ENCODE data around the gene PLCB4. TPM values are rescaled to one million over a fixed set of nuclear protein-coding genes. Genes with fewer than 3 reads are reported as not detected.

The PLCB4 gene
- total RNA-seq, 4 donors from 2014 or later = 6.3 to 24.5 (median 10.4) TPM

- DNase-seq (ENCODE audit: low spot score in 2 of 2) = no peak
- no peaks in the 10 kb centered on the region for H3K9me3 ChIP-seq
- 96% methylated on average over 4 of the region's 4 CpGs for WGBS
Observed at GRCh38 chr20:9032758-9033157, 36.1 kb upstream of the PLCB4 start.

GRCh38 chr20:9035126-9035525 lies 33.8 kb upstream of the PLCB4 start:
- Histone ChIP-seq H3K36me3 (no peaks in the 10 kb centered on the region), H3K27ac (no peak overlapping the region), H3K9me3 (no peaks in the 10 kb centered on the region), H3K4me3 (no peak overlapping the region), H3K4me1 (no peaks in the 10 kb centered on the region), H3K27me3 (no peaks in the 10 kb centered on the region)
- DNase-seq (ENCODE audit: low spot score in 2 of 2) = no peak
- no peak for TF ChIP-seq CTCF (IDR thresholded peaks at IDR 0.05)
- TF ChIP-seq POLR2A (IDR thresholded peaks at IDR 0.05) = no peak
- TF ChIP-seq EP300 (IDR thresholded peaks at IDR 0.05) = no peak
- TF ChIP-seq POLR2AphosphoS5 (IDR thresholded peaks at IDR 0.05) = no peak
- WGBS = 59% methylated on average over 3 of the region's 3 CpGs

More at GRCh38 chr20:9032758-9033157, 36.1 kb upstream of the PLCB4 start:
- Histone ChIP-seq H3K4me3 (no peak overlapping the region), H3K36me3 (no peaks in the 10 kb centered on the region), H3K4me1 (no peaks in the 10 kb centered on the region), H3K27ac (no peak overlapping the region), H3K27me3 (no peaks in the 10 kb centered on the region)
- TF ChIP-seq POLR2A (IDR thresholded peaks at IDR 0.05) (no peak), POLR2AphosphoS5 (IDR thresholded peaks at IDR 0.05) (no peak), EP300 (IDR thresholded peaks at IDR 0.05) (no peak), CTCF (IDR thresholded peaks at IDR 0.05) (no peak)

- no peak for TF ChIP-seq CTCF (IDR thresholded peaks at IDR 0.05)
- TF ChIP-seq EP300 (IDR thresholded peaks at IDR 0.05) = no peak
- no peak for TF ChIP-seq POLR2A (IDR thresholded peaks at IDR 0.05)
- no peak for TF ChIP-seq POLR2AphosphoS5 (IDR thresholded peaks at IDR 0.05)
- Histone ChIP-seq H3K4me1 (no peaks in the 10 kb centered on the region), H3K36me3 (no peaks in the 10 kb centered on the region), H3K4me3 (no peak overlapping the region), H3K9me3 (no peaks in the 10 kb centered on the region), H3K27me3 (no peaks in the 10 kb centered on the region), H3K27ac (no peak overlapping the region)
- WGBS = 97% methylated on average over 1 of the region's 1 CpG
- no peak for DNase-seq (ENCODE audit: low spot score in 2 of 2)
Observed at GRCh38 chr20:9036593-9036992, 32.3 kb upstream of the PLCB4 start.

GRCh38 chr20:9038791-9039535 lies 29.9 kb upstream of the PLCB4 start:
- WGBS = 39% methylated on average over 6 of the region's 6 CpGs
- no peak for TF ChIP-seq POLR2A (IDR thresholded peaks at IDR 0.05)
- TF ChIP-seq EP300 (IDR thresholded peaks at IDR 0.05) = no peak
- TF ChIP-seq POLR2AphosphoS5 (IDR thresholded peaks at IDR 0.05) = no peak
- TF ChIP-seq CTCF (IDR thresholded peaks at IDR 0.05) = no peak
- no peaks in the 10 kb centered on the region for H3K4me1 ChIP-seq
- H3K9me3 ChIP-seq = no peaks in the 10 kb centered on the region
- no peaks in the 10 kb centered on the region for H3K27me3 ChIP-seq
- H3K27ac ChIP-seq = no peak overlapping the region
- DNase-seq (ENCODE audit: low spot score in 2 of 2) = no peak
- no peaks in the 10 kb centered on the region for H3K36me3 ChIP-seq
- no peak overlapping the region for H3K4me3 ChIP-seq

- Histone ChIP-seq H3K9me3 (no peaks in the 10 kb centered on the region), H3K36me3 (no peaks in the 10 kb centered on the region), H3K4me3 (no peak overlapping the region), H3K4me1 (no peaks in the 10 kb centered on the region), H3K27me3 (no peaks in the 10 kb centered on the region), H3K27ac (no peak overlapping the region)
- DNase-seq (ENCODE audit: low spot score in 2 of 2) = no peak
- WGBS = 94% methylated on average over 1 of the region's 1 CpG
- no peak for TF ChIP-seq EP300 (IDR thresholded peaks at IDR 0.05)
- no peak for TF ChIP-seq CTCF (IDR thresholded peaks at IDR 0.05)
- no peak for TF ChIP-seq POLR2AphosphoS5 (IDR thresholded peaks at IDR 0.05)
- TF ChIP-seq POLR2A (IDR thresholded peaks at IDR 0.05) = no peak
Observed at GRCh38 chr20:9040863-9041524, 27.9 kb upstream of the PLCB4 start.
